ENCODE results near the gene LSP1.

LSP1 gene

DNA sequence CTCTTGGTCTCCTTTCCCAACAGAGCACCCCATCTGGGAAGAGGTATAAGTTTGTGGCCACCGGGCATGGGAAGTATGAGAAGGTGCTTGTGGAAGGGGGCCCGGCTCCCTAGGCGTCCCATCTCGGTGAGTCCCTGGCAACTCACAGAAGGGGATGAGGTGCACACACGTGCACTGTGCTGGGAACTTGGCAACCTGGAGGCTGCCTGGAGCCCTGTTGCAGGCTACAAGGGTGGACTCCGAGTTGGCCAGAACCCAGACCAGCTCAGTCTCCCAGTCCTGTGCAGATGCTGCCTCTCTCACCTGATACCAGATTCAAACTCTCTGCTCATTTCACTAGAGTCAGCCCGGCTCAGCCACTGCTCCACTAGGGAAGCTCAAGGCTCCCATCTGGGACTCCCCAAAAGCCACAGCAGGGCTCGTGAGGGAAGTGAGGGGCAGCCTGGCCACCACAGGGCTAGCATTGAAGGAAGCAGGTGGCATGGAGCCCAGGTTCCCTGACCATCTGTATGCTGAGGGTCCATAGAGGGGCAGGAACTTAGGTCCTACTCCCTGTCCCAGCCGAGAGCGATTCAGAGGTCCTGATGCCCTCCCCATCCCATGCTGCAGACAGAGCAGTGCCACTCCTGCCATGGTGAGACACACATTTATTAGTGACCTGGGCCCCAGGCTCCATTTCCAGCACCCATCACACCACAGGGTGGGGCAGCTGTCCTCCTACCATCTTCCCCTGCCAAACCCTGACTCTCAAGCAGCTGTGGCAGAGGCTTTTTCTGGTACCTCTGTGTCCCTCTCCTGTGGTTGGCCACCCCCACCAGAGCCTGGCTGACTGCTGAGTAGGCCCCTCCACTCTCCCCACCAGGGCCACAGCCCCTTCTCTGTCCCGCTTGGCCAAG, 34.8 kb downstream of the LSP1 start:
- Histone ChIP-seq H3K9me3 (no peaks in the 10 kb centered on the region), H3K36me3 (no peaks in the 10 kb centered on the region), H3K4me1 (peaks cover 4% of the 10 kb centered on the region; the same call in 1 of the 2 replicates), H3K4me3 (ENCODE audit: low read depth, low read length) (no peak overlapping the region), H3K27me3 (no peaks in the 10 kb centered on the region)
- TF ChIP-seq, protein P1, sequence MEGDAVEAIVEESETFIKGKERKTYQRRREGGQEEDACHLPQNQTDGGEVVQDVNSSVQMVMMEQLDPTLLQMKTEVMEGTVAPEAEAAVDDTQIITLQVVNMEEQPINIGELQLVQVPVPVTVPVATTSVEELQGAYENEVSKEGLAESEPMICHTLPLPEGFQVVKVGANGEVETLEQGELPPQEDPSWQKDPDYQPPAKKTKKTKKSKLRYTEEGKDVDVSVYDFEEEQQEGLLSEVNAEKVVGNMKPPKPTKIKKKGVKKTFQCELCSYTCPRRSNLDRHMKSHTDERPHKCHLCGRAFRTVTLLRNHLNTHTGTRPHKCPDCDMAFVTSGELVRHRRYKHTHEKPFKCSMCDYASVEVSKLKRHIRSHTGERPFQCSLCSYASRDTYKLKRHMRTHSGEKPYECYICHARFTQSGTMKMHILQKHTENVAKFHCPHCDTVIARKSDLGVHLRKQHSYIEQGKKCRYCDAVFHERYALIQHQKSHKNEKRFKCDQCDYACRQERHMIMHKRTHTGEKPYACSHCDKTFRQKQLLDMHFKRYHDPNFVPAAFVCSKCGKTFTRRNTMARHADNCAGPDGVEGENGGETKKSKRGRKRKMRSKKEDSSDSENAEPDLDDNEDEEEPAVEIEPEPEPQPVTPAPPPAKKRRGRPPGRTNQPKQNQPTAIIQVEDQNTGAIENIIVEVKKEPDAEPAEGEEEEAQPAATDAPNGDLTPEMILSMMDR (IDR thresholded peaks at IDR 0.05; ENCODE audit: low read depth, low read length) = no peak
- no peak for DNase-seq

DNA sequence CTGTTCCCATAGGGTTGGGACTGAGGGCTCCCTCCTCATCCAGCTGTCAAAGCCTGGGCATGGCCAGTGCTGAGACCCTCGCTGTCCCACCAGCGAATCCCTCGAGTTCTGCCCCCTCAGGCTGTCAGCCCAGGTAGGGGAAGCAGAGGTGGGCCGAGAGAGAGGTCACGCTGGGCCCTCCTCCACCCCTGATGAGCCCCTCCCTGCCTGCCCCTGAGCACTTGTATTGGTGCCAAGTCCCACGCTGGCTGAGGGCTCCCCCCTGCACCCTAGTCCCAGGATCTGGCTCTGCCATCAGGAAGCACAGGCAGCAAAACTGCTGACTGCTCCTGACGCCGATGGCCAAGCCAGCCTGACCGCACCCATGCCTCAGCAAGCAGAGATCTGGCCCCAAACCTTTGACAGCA, 35.5 kb downstream of the LSP1 start:
- Histone ChIP-seq H3K9me3 (no peaks in the 10 kb centered on the region), H3K4me1 (no peaks in the 10 kb centered on the region), H3K27me3 (no peaks in the 10 kb centered on the region), H3K36me3 (no peaks in the 10 kb centered on the region), H3K4me3 (ENCODE audit: low read depth, low read length) (no peak overlapping the region)
- TF ChIP-seq, protein P1 (IDR thresholded peaks at IDR 0.05; ENCODE audit: low read depth, low read length) = no peak
- no peak for DNase-seq

DNA sequence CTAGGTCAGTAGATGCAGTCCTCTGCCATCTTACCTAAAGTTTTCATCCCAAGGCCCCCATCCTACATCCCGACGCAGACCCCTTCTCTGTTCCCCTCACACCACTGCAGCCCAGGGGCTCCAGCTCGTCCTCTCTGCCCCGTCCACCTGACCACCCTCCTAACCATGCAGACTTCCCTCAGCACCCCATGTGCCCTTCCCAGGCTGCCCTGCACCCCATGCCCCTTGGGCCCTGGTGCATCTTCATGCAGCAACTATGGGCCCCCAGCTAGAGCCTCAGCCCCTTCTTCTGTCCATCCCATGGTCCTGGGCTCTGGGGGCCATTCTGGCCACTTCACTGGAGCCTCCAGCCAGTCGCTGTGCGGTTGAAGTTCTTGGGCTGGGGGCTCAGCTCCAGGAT, 35.9 kb downstream of the LSP1 start:
- TF ChIP-seq, protein P1 (IDR thresholded peaks at IDR 0.05; ENCODE audit: low read depth, low read length) = no peak
- H3K4me1 ChIP-seq = no peaks in the 10 kb centered on the region
- H3K4me3 ChIP-seq (ENCODE audit: low read depth, low read length) = no peak overlapping the region
- DNase-seq = no peak
- no peaks in the 10 kb centered on the region for H3K9me3 ChIP-seq
- H3K27me3 ChIP-seq = no peaks in the 10 kb centered on the region
- H3K36me3 ChIP-seq = no peaks in the 10 kb centered on the region

DNA sequence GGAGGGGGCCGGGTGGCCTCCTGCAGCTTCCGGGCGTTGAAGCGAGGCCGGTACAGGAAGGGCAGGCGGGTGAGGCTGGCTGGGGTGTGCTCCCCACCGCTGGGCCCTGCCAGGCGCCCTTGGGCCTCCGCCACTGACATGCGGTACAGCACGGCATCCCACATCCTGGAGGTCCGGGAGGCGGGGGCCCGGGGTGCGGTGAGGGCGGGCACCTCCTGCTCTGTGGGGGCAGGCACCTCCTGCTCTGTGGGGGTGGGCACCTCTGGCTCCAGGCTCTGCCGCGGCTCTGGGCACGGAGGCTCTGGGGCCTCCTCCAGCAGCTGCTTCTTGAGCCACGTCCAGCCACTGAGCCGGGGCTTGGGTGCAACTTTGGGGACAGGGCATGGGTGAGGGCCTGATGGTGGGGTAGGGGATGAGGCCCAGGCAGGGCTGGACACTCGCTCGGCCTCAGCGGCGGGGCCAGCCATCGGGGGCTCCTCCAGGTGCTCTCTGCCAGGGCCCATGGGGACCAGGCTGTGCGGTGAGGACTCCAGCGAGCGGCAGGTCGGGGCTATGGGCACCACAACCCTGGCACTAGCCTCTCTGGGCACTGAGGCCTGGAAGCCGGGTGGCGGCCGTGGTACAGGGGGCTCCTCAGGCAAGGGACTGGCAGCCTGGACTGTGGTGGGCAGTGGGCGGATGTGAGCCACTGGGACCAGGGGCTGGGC, 36.5 kb downstream of the LSP1 start:
- H3K4me1 ChIP-seq = no peaks in the 10 kb centered on the region
- H3K27me3 ChIP-seq = no peaks in the 10 kb centered on the region
- no peaks in the 10 kb centered on the region for H3K36me3 ChIP-seq
- TF ChIP-seq, protein P1 (IDR thresholded peaks at IDR 0.05; ENCODE audit: low read depth, low read length) = no peak
- no peak for DNase-seq
- H3K9me3 ChIP-seq = no peaks in the 10 kb centered on the region
- no peak overlapping the region for H3K4me3 ChIP-seq (ENCODE audit: low read depth, low read length)

DNA sequence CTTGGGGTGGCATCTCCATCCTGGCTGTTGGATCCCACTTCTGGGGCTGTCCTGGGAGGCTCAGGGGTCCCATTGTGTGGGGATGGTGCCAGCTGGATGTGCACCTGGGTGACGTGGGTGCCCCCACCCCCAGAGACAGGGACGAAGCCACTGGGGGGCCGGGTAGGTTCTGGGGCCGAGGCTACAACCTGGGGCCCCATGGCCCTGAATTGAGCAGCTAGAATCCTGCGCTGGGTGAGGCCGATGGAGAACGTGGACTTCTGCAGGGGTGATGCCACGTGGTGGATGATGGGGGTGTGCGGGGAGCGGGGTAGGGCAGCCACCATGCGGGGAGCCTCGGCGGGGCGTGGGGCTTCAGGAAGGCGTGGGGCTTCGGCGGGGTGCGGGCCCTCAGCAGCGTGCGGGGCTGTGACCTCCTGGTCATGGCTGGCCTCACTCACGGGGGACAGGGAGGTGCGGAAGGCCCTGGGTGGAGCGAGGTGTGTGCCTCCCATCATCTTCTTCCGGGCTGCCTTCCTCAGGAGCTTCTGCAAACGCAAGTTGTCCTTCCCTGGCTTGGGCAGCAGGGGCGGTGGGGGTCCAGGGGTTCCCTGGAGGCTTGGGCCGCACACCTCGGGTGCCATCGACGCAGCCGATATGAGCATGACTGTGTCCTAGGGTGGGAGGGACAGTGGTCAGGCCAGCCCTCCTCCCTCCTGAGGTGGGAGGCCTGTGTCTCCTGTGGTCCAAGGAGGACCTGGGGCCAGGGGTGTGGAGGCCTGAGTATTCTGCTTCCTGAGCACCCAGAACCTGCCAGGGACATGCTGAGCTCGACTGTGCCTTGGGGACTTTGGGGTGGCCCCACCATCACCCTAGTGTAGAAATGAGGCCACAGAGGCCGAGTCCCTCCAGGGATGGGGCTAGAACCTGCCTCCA, 37.3 kb downstream of the LSP1 start:
- Histone ChIP-seq H3K9me3 (no peaks in the 10 kb centered on the region), H3K27me3 (no peaks in the 10 kb centered on the region), H3K4me1 (no peaks in the 10 kb centered on the region), H3K4me3 (ENCODE audit: low read depth, low read length) (no peak overlapping the region), H3K36me3 (no peaks in the 10 kb centered on the region)
- DNase-seq = no peak
- TF ChIP-seq, protein P1 (IDR thresholded peaks at IDR 0.05; ENCODE audit: low read depth, low read length) = no peak
